Fibroblast of pulmonary artery (primary cell): ENCODE results near the gene SLC29A2.

Source experiments
- DNase-seq: peaks from one replicate; pipeline ENCODE4 v3.0.0-alpha.2; 2010; ENCODE audit warnings: low read depth
- H3K4me3 ChIP-seq: replicated peaks from 2 replicates; pipeline ENCODE4 v1.5.1; 2011; ENCODE audit warnings: low read depth, mild to moderate bottlenecking, control low read depth, low read length, moderate library complexity
- CTCF ChIP-seq: IDR thresholded peaks from 2 replicates; pipeline ENCODE4 v1.5.1; 2011; ENCODE audit warnings: mild to moderate bottlenecking, control low read depth, low read length, inconsistent platforms; ENCODE audit errors: missing control alignments

The SLC29A2 gene

GRCh38 chr11:66338276-66339161 is 33.0 kb downstream of the SLC29A2 start:
- TF ChIP-seq CTCF, result no peak
- no peak for DNase-seq
- H3K4me3 ChIP-seq, result no peak overlapping the region

GRCh38 chr11:66337103-66337899 is 34.3 kb downstream of the SLC29A2 start:
- TF ChIP-seq CTCF, result no peak
- no peak overlapping the region for H3K4me3 ChIP-seq
- no peak for DNase-seq

- peak; percentile 96 for DNase-seq
- peak within 1 kb of the TSS; percentile 79 for H3K4me3 ChIP-seq
- TF ChIP-seq CTCF, result peak; percentile 38
Observed at GRCh38 chr11:66336234-66337102, 35.1 kb downstream of the SLC29A2 start, which contains the start of gene RIN1. Gene RIN1, minus strand, starts transcription at chr11:66336434. Its CDS starts 32 bp downstream, at chr11:66336402.

GRCh38 chr11:66335531-66336233 is 35.9 kb downstream of the SLC29A2 start:
- peak overlapping the region; percentile 79 for H3K4me3 ChIP-seq
- DNase-seq, result peak; percentile 64
- TF ChIP-seq CTCF, result no peak

GRCh38 chr11:66334605-66335442 is 36.7 kb downstream of the SLC29A2 start:
- DNase-seq, result no peak
- TF ChIP-seq CTCF, result no peak
- H3K4me3 ChIP-seq, result peak overlapping the region; percentile 79
